Osteoblast (primary cell): ENCODE results near the gene OXSR1. TPM values are rescaled to one million over a fixed set of nuclear protein-coding genes. Genes with fewer than 3 reads are reported as not detected.

Experiments used
- DNase-seq: peaks from one replicate; pipeline ENCODE4 v3.0.0; 2011; ENCODE audit warnings: low spot score, mixed read lengths; ENCODE audit not compliant: insufficient read length; ENCODE audit errors: missing footprints
- H2AFZ ChIP-seq: 2 replicates; pipeline ENCODE4 v1.6.0; 2011; ENCODE audit warnings: mild to moderate bottlenecking, low read length
- H3K27ac ChIP-seq: 2 replicates; pipeline ENCODE4 v1.5.1; 2011; ENCODE audit warnings: mild to moderate bottlenecking, low read depth, low read length, moderate library complexity
- H3K27me3 ChIP-seq: 2 replicates; pipeline ENCODE4 v1.6.0; 2012; ENCODE audit warnings: mild to moderate bottlenecking, control low read depth, inconsistent platforms, low read length, moderate library complexity; ENCODE audit not compliant: insufficient read depth
- H3K36me3 ChIP-seq: 2 replicates; pipeline ENCODE4 v1.5.1; 2011; ENCODE audit warnings: mild to moderate bottlenecking, low read length, control low read depth, moderate library complexity; ENCODE audit not compliant: insufficient read depth
- H3K4me1 ChIP-seq: 2 replicates; pipeline ENCODE4 v1.5.1; 2011; ENCODE audit warnings: mild to moderate bottlenecking, low read length, control low read depth, moderate library complexity; ENCODE audit not compliant: insufficient read depth
- H3K4me2 ChIP-seq: 2 replicates; pipeline ENCODE4 v1.6.0; 2011; ENCODE audit warnings: mild to moderate bottlenecking, low read length; ENCODE audit not compliant: insufficient read depth
- H3K4me3 ChIP-seq: fragments of 200-600 bp; sonication (generic); 3 replicates; pipeline ENCODE4 v1.5.1; 2012; ENCODE audit warnings: mild to moderate bottlenecking, low read length, inconsistent platforms; ENCODE audit not compliant: insufficient read depth
- H3K79me2 ChIP-seq: 2 replicates; pipeline ENCODE4 v1.6.0; 2012; ENCODE audit warnings: mild to moderate bottlenecking, low read length, control low read depth, inconsistent platforms; ENCODE audit not compliant: insufficient read depth
- H3K9me3 ChIP-seq: 2 replicates; pipeline ENCODE4 v1.5.1; 2011; ENCODE audit warnings: low read depth, low read length, control low read depth
- H4K20me1 ChIP-seq: 2 replicates; pipeline ENCODE4 v1.6.0; 2012; ENCODE audit warnings: mild to moderate bottlenecking, low read length, control low read depth; ENCODE audit not compliant: insufficient read depth
- total RNA-seq: library from RNA; depleted of rRNA; stranded (reverse); fragments of >200 nt; gene quantifications from 2 replicates; pipeline ENCODE4 v1.2.3, GENCODE V29; 2012
- TF ChIP-seq, protein P1 (sequence below): IDR thresholded peaks from 2 replicates; pipeline ENCODE4 v1.5.1; 2011; ENCODE audit warnings: mild to moderate bottlenecking, low read depth, low read length, moderate library complexity; ENCODE audit errors: extremely low read depth

OXSR1 gene
- total RNA-seq, 1 donor = 50.3 TPM

GRCh38 chr3:38119821-38120692 lies 45.3 kb upstream of the OXSR1 start:
- Histone ChIP-seq H3K27me3 (peaks cover 5% of the 10 kb centered on the region), H3K4me1 (no peaks in the 10 kb centered on the region), H3K4me2 (no peak overlapping the region), H3K27ac (no peak overlapping the region), H4K20me1 (no peaks in the 10 kb centered on the region), H3K9me3 (no peaks in the 10 kb centered on the region), H3K79me2 (no peaks in the 10 kb centered on the region), H3K4me3 (no peak overlapping the region), H2AFZ (no peak overlapping the region), H3K36me3 (peaks cover 20% of the 10 kb centered on the region)
- TF ChIP-seq, protein P1, sequence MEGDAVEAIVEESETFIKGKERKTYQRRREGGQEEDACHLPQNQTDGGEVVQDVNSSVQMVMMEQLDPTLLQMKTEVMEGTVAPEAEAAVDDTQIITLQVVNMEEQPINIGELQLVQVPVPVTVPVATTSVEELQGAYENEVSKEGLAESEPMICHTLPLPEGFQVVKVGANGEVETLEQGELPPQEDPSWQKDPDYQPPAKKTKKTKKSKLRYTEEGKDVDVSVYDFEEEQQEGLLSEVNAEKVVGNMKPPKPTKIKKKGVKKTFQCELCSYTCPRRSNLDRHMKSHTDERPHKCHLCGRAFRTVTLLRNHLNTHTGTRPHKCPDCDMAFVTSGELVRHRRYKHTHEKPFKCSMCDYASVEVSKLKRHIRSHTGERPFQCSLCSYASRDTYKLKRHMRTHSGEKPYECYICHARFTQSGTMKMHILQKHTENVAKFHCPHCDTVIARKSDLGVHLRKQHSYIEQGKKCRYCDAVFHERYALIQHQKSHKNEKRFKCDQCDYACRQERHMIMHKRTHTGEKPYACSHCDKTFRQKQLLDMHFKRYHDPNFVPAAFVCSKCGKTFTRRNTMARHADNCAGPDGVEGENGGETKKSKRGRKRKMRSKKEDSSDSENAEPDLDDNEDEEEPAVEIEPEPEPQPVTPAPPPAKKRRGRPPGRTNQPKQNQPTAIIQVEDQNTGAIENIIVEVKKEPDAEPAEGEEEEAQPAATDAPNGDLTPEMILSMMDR = no peak
- no peak for DNase-seq

DNA sequence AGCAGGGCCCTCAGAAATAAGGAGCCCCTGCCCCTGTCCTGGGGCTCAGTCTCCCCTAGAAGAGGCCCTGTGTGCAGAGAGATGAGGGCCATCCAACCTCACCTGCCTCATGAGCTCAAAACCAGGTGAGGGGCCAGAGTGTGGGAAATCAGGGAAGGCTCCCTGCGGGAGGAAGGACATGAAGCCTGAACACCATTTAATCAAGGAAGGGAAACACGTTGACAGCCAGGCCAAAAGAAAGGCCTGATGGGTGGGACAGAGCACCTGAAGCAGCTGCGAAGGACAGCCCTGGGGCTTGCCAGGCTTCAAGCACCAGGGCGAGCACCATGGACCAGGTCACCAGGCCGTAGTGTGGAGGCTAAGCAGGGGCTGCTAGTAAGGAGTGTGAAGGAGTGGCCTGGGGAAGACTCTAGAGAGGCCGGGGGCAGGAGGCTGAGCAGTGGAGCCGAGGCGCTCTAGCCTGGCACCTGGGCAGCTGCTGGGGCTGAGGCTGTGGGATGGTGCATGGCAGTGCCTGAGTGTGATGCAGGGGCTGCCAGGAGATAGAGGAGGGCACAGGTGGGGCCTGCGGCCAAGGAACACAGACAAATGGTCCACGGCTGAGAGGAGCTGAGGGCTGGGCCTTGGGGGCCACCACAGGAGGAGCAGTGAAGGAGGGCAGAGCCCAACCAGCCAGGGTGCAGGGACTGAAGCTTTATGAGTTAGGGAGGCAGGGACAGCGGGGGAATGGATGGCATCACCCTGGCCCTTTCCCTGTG lies 44.5 kb upstream of the OXSR1 start:
- H3K79me2 ChIP-seq = no peaks in the 10 kb centered on the region
- H3K9me3 ChIP-seq = no peaks in the 10 kb centered on the region
- no peaks in the 10 kb centered on the region for H3K4me1 ChIP-seq
- H4K20me1 ChIP-seq = no peaks in the 10 kb centered on the region
- H3K27ac ChIP-seq = no peak overlapping the region
- H3K36me3 ChIP-seq = peaks cover 28% of the 10 kb centered on the region
- no peaks in the 10 kb centered on the region for H3K27me3 ChIP-seq
- no peak overlapping the region for H3K4me3 ChIP-seq
- TF ChIP-seq, protein P1 = no peak
- H2AFZ ChIP-seq = no peak overlapping the region
- H3K4me2 ChIP-seq = no peak overlapping the region
- no peak for DNase-seq

GRCh38 chr3:38121451-38121831 lies 43.9 kb upstream of the OXSR1 start:
- Histone ChIP-seq H2AFZ (no peak overlapping the region), H3K4me3 (no peak overlapping the region), H3K79me2 (no peaks in the 10 kb centered on the region), H3K27ac (no peak overlapping the region), H4K20me1 (no peaks in the 10 kb centered on the region), H3K9me3 (no peaks in the 10 kb centered on the region), H3K4me2 (no peak overlapping the region), H3K36me3 (peaks cover 34% of the 10 kb centered on the region), H3K27me3 (no peaks in the 10 kb centered on the region), H3K4me1 (no peaks in the 10 kb centered on the region)
- DNase-seq = no peak
- TF ChIP-seq, protein P1 = no peak

DNA sequence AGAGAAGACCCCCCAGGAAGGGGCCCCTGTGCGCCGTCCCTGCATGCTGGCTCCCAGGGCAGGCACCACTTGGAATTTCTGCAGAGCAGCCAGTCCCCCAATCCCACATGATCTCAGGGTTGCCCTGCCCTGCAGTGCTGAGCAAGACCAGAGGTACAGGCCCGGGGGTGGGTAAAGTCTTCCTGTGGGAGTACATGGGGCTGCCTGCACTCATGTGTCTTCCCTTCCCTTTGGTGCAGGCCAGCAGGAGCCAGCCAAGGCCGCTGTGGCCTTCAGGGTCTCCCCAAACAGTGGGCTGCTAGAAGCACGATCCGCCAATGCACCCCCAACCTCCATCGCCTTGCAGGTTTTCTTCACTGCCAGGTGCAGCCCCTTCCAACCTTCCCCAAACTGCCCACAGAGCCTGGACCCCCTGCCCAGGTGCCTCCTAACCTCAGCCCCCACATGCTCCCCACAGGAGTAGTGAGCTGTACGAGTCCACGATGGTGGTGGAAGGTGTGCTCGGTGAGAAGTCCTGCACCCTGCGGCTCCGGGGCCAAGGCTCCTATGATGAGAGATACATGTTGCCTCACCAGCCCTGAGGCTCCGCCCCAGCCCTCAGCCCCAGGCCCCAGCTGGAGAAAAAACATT lies 43.4 kb upstream of the OXSR1 start:
- Histone ChIP-seq H4K20me1 (peaks cover 1% of the 10 kb centered on the region), H3K4me3 (no peak overlapping the region), H3K9me3 (no peaks in the 10 kb centered on the region), H3K27me3 (no peaks in the 10 kb centered on the region), H3K4me1 (no peaks in the 10 kb centered on the region), H3K27ac (no peak overlapping the region), H3K4me2 (no peak overlapping the region), H2AFZ (no peak overlapping the region), H3K79me2 (no peaks in the 10 kb centered on the region), H3K36me3 (peaks cover 39% of the 10 kb centered on the region)
- TF ChIP-seq, protein P1 = no peak
- DNase-seq = no peak
